GM21619 (cell line): ENCODE measurements around the gene MAP4K2.
"Not testable (repeated sequence)": the region's sequence is repeated elsewhere in the genome, so short reads cannot be mapped to it uniquely, and the experiment has no call there.

Experiments
- ATAC-seq: cut with Tn5 transposase; IDR thresholded peaks from one replicate; pipeline ENCODE4 v1.9.1; 2021; ENCODE audit not compliant: unreplicated experiment

MAP4K2 gene

DNA sequence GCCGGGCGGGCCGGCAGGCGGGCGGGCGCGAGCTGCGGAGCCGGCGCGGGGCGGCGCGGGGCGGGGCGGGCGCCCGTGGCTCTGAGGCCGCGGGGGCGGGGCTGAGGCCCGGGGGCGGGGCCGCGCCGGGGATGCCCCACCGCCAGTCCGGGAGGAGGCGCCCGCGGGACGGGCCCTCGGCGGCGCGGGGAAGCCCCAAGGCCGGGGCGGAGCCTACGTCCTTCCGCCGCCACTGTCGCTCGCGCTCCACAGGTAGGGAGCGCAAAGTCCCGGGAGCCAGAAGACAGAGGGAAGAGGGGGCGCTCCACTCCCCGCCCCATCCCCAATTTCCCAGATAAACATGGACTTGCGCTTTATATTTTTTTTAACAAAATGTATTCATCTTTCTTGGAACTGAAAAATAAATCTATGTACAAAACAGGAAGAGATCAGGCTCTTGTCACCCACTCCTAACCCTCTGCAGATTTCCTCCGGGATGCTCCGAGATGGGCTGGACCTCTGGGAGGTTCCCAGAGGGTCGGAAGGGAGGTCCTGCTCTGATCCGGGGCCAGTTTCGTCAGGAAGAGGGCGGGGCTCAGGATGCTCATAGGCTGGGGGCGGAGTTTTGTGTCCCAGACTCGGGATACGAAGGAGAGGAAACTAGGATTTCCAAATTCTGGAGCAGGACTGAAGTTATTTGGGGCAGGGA lies at the start of gene MAP4K2:
MAP4K2 (minus strand) TSS at position 57 of the 688 bp plus-strand sequence. CDS start 65 bp downstream, outside the sequence.
- peak; percentile 39 for ATAC-seq

DNA sequence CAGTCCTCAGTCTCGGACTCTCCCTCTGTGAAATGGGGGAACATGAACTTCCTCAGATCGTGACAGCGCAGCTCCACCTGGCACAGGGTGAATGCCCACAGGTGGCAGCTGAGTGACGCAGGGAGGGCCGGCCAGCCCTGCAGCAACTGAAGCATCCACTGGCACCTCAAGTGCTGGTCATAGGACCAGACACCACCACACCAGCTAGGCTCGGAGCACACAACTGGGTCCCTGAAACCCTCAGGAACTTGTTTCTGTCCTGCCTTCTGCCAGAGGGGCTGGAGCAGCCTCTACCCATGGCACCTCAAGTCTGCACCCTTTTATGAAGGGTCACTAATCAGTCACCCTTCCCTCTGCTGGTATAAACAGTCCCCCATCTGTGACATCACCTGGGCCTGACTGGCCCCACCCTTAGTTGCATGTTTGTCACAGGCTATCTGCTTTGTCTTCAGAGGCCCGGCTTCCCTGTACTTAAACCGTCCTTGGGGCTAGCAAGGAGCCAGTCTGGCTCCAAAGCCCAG lies 48.9 kb upstream of the MAP4K2 start:
- ATAC-seq: peak; percentile 13

DNA sequence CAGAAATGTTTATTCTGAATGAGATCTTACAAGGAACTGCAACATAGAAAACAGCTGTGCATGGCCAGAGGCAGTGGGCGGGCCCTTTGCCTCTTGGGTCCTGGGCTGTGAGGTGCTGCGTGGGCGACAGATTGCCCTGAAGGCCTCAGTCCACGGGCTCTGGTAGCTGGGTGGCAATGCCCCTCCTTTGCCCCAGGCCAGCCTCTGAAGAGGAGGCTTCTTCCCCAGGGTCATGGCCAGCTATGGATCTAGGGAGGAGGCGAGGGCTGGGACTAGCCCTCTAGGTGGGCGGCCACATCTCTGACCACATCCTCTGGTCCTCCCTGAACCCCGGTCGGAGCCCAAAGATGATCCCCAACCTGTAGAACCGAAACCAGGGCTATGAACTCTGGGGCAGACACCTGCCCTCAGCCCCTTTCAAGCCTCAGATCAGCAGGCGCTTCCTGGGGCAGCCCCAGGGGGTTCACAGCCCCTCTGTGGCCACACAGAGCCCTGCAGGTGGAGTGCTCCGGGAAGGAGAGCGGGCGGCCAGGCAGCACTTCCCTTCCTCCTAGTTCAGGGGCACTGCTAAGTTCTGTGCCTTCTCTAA lies 48.1 kb upstream of the MAP4K2 start:
- peak; percentile 57 for ATAC-seq

DNA sequence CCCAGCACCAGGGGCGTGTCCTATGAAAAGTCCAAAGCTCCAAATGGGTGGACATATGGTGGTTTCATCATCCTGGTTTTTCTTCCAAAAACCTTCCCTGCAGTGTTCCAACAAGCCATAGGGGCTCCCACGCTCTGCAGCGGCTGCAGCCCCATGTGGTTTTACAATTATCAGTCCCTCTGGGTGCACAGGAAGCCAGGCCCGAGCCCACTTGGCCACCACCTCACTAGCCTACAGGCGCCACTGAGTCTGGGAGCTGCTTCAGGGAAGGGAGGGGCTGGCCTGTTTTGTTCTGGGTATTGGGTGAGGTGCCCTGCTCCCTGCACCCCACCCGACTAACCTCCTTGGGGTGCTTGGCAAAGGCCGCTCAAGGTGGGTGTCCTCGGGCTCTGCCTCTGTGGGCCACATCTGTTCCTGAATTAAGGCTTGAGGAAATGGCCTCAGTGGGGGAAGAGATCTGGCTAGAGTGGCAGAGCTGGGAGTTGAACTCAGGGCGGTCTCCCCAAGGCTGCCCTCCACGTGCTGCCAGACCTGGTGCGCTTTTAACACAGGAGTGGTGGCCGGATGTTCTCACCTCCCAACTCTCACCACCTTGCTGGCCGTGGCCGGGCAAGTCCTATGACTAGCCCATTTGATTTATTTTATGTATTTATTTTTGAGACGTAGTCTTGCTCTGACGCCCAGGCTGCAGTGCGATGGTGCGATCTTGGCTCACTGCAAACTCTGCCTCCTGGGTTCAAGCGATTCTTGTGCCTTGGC lies 46.8 kb upstream of the MAP4K2 start:
- ATAC-seq: no peak

DNA sequence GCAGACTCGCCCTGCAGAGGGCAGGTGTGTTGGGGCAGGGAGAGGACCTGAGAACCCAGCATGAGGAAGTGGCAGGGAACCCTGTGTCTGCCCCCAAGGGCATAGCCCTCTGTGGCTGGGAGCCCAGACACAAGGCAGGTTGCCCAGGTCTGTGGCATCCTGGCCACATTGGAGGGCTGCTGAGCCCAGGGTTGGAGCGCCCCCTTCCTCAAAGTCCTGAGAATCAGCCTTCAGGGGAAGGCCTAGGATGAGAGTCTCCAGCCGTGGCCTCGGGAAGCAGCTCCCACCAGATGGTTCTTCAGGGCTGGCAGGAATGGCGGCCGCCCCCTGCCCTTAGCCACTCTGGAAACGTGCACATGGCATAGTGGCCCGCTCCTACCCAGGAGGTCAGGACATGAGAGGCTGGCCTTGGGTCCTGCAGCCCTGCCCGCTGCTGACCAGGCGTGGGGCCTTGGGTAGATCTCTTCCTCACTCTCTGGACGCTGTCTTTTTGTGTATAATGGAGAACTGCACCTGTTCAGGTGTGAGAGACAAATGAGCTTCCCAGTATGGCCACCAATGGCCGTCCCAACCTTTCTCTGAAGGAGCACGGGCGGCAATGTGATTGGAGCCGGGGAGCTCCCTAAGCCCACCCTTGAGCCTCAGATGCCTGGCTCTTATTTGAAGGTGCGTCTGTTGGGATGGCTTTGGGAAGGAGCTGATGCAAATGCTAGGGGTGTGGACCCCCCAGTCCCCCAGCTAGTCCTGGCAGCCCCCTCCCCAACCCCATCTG lies 46.0 kb upstream of the MAP4K2 start:
- no peak for ATAC-seq

DNA sequence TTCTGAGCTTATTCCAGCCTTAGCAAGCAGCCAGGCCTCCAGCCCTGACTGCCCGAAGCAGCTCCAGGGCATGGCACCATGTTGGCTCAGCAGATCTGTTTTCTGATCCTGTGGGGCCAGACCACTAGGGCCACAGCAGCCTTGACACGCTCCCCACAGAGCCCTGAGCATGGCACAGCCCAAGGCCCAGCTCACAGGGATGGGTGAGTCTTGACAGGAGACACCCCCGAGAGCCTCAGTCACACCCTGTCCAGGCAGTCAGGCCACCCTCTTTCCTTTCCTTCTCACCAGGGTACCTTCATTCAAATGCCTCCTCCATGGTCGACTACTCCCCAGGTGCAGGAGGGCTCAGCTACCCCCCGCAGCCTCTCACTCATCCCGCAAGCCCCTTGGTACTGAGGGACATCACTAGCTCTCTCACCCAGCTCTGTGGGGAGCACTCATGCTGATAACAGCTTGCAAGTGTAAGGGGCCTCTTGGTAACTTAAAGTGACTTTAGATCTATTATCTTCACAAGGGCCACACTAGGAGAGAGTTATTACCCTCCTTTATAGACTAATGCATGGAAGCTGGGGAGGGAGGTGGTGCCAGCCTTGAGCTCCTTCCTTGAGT lies 45.3 kb upstream of the MAP4K2 start:
- no peak for ATAC-seq

DNA sequence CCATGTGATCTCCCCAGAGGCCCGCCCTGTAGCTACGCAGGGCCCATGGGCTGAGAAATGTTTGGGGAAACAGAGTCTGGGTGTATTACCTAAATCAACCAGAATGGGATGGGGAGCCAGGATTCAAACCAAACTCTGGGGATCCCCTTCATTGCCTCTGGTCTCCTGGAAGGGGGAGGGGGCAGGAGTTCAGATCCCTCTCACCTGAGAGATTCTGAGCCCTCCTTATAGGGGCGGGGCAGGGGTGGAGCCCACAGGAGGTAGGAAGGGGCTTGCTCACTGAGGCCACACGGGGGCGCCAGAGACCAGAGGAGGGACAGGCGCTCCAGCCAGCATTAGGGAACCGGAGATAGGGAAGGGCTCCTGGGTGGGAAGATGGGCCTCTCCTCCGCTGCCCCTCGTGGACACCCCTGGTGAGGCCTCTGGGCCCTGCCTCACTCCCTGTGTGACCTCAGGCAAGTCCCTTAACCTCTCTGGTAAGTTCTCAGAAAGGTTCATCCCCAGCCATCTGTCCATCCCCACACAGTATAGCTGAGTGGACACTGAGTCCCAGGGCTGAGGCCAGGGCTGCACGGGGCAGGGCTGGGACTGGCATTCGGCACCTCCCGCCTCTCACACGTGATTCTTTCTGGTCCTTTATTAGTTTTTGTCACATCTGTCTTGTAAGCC lies 44.1 kb upstream of the MAP4K2 start:
- no peak for ATAC-seq

DNA sequence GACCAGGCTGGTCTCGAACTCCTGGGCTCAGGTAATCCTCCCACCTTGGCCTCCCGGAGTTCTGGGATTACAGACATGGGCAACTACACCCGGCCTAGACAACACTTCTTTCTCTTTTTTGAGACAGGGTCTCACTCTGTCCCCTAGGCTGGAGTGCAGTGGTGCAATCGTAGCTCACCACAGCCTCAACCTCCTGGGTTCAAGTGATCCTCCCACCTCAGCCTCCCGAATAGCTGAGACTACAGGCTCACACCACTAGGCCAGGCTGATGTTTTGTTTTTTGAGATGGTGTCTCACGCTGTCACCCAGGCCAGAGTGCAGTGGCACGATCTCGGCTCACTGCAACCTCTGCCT lies 42.7 kb upstream of the MAP4K2 start:
- not testable (repeated sequence) for ATAC-seq

DNA sequence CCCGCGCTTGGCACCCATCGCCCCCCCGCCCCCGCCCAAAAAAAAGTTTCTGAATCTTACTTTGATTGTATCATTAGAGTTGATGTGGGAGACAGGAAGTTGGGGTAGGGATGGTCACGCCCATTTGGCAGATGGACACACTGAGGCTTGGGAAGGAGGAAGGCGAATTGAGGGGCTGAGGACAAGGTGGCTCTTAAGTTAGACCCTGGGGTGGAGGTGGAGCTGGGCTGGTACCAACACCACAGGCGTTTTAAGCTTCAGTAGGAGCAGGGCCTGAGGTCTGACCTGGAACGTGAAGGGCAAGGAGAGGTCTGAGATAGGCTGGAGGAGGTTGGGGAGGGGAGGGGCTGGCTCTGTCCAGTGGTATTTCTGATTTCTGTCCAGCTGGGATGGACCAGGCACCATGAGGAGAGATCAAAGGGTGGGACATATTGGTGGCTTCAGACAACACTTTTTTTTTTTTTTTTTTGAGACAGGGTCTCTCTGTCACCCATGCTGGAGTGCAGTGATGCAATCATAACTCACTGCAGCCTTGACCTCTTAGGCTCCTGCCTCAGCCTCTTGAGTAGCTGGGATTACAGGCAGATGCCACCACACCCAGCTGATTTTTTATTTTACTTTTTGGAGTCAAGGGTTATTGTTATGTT lies 42.2 kb upstream of the MAP4K2 start:
- ATAC-seq: no peak

DNA sequence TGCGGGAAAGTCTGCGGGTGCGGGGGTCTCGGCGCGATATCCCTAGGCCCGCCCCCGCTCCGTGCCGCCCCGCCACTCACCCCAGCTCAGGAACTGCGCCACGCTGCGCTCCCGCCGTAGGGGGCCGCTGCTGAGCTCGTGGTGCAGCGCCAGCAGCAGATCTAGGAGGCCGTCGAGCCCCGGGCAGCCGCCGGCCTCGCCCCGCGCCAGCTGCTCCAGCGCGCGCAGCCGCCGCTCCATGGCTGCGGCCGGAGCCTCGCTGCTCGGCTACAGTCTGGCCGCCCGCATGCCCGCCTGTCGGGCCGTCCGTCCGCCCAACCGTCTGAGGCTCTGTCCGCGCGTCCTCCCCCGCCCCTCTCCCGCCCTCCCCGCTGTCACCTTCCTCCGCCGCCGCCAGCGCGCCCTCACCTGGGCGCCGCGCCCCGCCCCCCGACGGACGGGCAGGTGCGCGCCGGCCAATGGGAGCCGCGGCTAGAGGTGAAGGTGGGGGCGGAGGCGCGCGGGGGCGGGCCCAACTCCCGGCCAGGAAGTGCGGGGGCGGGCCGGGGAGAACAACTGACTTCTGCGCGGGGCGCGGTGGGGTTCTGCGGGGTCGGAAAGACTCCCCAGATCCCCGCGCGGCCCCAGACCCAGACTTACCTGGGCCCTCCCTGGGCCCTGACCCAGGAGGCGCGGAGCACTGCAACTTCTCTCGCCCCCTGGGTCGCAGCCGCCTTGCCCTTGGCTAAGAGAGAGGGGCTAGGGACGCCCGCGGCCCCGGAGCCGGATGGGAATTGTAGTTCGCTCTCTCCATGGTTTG lies 41.5 kb upstream of the MAP4K2 start, which contains the start of gene CDC42BPG:
CDC42BPG (minus strand) TSS at position 324 of the 799 bp plus-strand sequence; CDS start at position 240, 84 bp downstream.
- ATAC-seq: no peak

DNA sequence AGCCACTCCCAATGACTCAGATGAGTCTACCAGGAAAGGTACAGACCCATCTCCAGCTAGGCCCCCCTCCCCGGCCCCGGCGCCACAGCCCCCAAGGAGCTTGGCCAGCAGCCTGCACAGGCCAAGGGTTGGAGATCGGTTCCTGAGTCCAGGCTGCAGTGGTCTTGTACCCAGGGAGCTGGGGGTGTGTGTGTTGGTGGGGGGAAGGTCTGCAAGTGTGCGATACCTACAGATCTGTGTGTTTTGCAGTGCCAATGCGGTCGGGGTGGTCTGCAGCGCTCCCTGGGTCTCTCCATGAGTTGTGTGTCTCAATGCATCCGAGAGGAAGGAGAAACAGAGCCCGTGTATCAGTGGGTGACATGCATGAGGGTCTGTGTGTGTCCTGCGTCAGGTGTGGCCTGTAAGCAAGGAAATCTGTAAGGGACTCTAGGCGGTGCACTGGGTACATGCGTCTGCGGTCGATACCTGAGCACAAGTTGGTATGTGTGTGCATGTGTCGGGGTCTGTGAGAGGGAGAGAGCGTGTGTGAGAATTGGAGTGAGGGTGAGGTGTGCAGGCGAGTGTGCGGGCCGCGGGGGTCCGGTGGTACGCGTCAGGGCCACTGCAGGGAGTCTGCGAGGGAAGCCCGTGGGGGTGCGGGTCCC lies 40.8 kb upstream of the MAP4K2 start:
- no peak for ATAC-seq

DNA sequence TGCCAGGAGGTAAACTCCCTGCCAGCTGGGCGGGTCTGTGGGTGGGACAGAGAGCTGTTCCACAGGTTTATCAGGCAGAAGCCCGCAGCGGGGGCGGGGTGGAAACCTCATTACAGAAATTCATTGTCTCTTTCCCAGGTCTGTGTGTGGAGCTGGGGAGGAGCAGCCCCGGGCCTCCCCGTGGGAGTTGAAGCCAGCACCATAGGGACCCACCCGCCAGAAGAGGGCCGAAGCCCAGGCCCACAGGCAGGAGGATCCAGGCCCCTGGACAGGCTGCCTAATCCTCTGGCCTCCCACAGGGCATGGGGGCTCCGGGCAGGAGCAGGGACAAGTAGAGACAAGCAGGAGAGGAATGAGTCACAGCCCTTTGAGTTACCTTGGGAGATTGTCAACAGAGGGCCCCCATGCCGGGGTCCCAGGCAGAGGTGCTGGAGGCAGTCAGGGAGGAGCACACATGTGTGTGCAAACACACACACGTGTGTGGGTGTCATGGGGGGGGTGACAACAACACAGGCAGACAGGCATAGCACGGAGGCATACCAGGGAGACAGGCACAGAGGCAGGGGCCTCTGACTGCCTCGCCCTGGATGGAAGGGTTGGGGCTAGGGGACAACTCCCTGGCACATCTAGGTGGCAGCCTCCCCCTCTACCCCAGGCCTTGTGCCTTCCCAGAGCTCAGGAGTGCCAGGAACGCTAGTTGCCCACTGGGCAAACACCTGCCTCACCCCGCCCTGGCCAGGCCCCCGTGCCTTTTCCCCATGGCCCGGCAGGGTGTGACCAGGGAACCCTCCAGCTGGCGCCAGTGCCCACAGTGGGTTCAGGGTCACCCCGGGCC lies 40.1 kb upstream of the MAP4K2 start:
- no peak for ATAC-seq

DNA sequence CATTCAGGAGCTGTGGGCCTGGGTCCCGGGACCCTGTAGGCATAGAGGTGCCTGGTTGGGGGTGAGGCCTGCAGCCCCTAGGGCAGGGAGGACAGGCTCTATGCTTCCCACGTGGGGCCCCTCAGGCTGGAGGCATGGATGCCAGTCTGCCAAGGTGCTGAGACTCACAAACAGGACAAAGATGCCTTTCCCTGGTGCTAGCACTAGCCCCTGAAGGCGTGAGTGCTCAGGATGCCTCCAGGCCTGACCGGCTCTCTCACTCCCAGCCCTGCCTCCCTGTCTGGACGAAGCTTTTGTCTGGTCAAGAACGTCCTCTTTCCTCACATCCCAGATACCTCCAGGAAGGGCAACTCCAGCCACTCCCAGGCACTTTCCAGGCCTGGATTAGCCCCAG lies 39.3 kb upstream of the MAP4K2 start:
- no peak for ATAC-seq

DNA sequence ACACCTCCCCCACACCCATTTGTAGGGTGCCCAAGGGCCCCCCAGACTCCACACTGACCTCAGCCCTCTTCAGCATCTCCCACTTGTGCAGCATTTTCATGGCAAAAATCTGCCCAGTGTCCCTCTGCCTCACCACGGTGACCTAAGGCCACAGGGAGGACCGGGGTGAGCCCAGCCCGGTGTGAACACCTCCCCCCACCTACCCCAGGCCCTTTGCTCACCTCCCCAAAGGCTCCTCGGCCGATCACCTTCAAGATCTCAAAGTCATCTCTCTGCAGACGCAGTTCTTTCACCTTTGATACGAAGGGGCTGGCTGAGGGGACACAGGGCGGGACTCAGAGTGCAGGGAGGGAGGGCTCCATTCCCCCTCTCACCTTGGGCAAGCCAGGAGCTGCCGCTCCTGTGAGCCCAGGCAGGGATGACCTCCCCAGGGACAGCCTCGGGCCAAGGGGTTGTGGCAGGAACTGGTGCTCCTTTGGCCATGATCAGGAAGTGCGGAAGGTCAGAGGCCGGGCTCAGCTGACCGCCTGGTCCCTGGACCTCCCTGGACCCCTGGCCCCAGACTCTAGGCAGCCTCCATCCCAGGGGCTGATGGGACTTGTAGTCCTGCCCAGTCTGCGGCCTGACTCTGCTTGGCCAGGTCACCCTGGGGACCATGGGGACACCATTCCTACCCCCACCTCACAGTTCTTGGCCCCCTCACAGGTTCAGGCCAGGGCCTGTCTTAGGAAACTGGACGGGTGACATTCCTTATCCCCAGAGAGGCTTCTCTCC lies 38.8 kb upstream of the MAP4K2 start:
- no peak for ATAC-seq

DNA sequence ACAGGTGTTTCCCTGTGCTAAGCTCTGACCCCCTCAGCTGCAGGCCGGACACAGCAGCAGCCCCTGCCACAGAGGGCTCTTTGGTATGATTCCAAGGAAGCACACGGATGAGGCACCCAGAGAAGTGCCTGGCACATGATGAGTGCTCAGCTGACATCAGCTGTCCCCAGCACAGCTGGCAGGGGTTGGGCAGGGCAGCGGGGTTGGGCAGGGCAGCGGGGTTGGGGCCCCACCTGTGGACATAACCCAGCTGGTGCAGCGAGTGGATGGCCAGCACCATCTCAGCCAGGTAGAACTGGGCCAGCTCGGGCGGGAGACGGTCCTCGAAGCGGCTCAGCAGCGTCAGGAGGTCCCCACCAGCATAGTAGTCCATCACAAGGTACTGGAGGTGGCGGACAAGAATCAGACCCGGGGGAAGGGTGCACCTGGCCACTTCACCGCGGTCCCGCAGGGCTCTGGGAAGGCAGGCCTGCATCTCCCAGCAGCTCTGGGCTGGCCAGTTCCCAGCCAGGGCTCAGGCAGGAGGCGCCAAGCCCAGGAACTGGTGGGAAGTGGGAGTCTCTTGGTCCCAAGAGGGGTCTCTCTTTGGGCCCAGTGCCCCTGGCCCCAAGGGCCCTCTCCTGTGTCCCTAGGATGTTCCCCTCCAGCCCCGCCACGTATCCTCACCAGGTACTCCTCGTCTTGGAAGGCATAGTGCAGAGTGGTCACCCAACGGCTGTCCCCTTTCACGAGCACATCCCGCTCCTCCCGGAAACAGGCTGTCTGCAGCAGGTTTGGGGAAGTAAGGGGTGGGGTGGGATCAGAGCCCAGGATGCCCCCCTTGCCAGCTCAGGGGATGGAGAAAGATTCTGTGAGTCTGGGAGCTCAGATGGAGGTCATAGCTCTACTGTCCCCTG lies 37.1 kb upstream of the MAP4K2 start:
- no peak for ATAC-seq

DNA sequence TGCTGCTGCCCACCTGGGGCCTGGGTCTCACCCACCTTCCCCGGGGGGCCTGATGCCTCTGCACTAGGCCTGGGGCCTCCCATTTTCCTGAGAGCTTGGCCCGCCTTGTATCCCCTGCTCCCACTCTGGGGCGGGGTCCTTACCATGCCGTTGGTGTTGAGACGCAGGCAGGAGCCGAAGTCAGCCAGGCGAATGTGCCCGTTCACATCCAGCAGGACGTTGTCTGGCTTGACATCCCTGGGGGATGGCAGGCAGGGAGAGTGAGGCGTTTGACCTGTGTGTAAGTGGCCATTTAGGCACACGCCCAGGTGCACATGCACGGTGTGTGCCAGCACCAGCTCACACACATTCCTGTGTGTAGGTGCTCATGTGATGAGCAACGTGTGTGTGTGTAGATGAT lies 36.3 kb upstream of the MAP4K2 start:
- no peak for ATAC-seq
